AG10803 (cell line): ENCODE measurements around the gene CD4.
A peak's percentile ranks its signal among the peaks of the same experiment; 100 is the strongest.

Source experiments
- DNase-seq: peaks from one replicate; pipeline ENCODE4 v3.0.0; 2010; ENCODE audit warnings: low read depth
- H3K4me3 ChIP-seq: 2 replicates; pipeline ENCODE4 v1.5.1; 2011; ENCODE audit warnings: mild to moderate bottlenecking, low read length, control low read depth
- TF ChIP-seq, protein P1 (sequence below): conservative IDR thresholded peaks from 2 replicates; pipeline ENCODE4 v1.5.1; 2011; ENCODE audit warnings: mild to moderate bottlenecking, low read length, control low read depth, inconsistent platforms

The CD4 gene

DNA sequence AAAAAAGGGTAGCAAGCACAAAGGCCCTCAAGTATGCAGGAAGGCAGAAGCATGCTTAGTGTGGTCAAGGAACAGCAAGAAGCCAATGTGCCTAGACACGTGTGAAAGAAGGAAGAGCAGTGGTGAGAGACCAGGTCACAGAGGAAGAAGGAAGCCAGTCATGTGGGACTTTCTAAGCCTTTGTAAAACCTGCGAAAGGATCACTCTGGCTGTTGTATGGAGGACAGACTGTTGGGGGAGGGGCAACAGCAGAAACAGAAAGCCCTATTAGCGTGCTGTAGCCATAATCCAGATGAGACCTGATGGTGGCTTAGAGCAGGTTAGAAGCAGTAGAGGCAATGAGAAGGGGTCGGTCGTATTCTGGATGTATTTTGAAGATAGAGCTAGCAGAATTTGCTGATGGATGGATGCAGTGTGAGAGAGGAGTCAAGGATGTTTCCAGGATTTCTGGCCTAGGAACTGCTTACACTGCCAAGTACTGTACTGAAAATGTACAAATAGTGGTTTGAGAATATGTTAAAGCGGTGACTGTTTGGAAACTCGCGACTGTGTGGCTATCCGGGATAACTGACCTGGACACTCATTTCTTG is 30.7 kb upstream of the CD4 start:
- TF ChIP-seq, protein P1, sequence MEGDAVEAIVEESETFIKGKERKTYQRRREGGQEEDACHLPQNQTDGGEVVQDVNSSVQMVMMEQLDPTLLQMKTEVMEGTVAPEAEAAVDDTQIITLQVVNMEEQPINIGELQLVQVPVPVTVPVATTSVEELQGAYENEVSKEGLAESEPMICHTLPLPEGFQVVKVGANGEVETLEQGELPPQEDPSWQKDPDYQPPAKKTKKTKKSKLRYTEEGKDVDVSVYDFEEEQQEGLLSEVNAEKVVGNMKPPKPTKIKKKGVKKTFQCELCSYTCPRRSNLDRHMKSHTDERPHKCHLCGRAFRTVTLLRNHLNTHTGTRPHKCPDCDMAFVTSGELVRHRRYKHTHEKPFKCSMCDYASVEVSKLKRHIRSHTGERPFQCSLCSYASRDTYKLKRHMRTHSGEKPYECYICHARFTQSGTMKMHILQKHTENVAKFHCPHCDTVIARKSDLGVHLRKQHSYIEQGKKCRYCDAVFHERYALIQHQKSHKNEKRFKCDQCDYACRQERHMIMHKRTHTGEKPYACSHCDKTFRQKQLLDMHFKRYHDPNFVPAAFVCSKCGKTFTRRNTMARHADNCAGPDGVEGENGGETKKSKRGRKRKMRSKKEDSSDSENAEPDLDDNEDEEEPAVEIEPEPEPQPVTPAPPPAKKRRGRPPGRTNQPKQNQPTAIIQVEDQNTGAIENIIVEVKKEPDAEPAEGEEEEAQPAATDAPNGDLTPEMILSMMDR: no peak
- no peak overlapping the region for H3K4me3 ChIP-seq
- no peak for DNase-seq

DNA sequence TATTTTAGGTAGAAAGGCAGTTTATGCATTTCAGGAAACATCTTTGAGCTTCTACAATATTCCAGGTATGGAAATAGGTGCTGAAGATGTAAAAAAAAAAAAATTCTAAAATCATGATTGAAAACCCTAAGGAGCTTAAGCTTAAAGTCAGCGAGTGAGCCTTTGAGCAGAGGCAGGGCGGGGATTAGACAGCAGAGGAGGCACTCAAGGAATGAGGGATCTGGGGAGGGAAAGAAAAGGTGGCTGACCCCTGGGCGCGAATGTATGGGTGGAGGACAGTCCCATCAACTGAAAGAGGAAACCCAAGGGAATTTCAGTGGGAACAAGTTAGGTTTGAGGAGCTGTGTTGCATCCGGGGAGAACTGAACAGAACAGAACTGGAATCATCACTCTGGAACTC is 29.6 kb upstream of the CD4 start:
- no peak overlapping the region for H3K4me3 ChIP-seq
- TF ChIP-seq, protein P1: no peak
- DNase-seq: no peak

DNA sequence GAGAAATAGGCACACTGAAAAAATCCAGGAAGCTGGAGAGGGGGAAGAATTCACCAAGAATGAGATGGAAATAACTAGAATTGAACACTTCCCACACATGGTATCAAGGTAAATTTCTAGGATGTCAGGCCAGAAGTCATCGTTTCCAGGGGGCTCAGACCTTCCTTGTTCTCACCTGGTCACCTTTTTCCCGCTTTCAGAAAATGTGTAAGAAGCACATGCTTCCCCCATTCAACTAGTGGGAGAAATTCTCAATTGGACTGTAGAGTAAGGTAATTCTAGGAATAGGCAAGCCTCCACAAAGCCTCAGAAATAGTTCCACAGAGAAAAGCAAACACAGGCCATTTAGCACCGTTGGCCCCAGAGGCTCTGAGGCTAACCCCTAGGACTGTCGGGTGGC is 25.9 kb upstream of the CD4 start:
- peak overlapping the region; percentile 35 for H3K4me3 ChIP-seq
- TF ChIP-seq, protein P1: no peak
- no peak for DNase-seq

DNA sequence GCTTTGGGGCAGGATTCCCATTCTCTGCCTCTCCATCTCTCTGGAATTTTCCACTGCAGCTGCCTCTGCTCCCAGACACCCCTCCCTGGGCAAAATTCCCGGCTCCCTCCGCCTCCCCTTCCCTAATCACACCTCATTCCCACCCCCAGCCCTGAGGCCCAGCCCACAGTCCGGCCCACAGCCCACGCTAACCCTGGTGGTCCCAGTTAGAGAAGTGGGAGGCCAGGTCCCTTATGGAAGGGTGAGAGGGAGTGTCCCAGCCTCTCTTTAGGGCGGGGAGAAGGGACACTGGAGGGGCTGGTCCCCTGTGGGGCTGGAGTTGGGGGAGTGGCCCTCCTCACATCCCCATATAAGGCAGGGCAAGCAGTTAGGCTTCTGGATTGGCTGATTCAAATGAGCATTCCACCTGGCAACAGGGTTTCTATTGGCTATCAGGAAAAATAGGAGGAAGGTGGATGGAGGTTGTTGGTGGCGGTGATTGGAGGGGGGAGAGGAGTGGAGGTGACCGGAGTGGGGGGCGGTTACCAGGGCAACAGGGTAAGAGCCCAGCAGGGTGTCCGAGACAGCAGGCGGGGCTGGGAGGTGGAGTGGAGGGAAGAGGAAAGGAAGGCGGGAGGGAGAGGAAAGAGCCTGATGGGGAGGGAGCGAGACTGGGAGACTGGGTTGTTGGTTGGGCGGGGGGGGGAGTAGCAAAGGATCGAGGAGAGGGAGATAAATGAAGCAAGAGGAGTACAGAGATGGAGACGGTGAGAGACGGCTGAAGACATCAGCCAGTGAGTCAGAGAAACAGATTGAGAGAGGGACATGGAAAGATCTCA is 25.1 kb upstream of the CD4 start:
- DNase-seq: peak; percentile 99
- TF ChIP-seq, protein P1: no peak
- peak overlapping the region; percentile 44 for H3K4me3 ChIP-seq

DNA sequence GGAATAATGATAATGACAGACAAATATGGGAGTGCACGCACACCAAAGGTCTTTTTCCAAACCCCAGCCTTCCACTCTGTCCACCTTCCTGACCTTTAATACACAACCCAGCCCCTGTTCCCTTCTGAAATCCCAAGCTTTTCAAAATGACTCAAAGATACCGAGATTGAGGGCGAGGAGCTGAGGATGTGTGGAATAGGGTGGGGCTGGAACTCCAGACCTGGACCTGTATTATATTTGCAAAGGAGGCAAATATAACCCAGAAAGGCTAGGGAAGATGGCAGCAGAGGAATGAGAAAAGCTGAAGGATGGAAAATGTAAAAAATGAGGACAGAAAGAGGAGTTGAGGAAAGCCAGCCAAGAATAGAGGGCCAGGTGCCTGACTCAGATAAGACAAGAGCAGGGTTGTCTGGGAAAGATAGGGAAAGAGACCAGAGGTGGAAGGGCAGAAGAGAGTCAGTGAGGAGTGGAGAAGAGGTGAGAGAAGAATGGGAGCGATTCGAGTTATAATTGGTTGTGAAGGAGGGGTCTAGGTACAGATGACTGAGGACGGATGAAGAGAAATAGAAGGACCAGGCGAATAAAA is 24.2 kb upstream of the CD4 start:
- DNase-seq: no peak
- peak overlapping the region; percentile 87 for H3K4me3 ChIP-seq
- TF ChIP-seq, protein P1: no peak

DNA sequence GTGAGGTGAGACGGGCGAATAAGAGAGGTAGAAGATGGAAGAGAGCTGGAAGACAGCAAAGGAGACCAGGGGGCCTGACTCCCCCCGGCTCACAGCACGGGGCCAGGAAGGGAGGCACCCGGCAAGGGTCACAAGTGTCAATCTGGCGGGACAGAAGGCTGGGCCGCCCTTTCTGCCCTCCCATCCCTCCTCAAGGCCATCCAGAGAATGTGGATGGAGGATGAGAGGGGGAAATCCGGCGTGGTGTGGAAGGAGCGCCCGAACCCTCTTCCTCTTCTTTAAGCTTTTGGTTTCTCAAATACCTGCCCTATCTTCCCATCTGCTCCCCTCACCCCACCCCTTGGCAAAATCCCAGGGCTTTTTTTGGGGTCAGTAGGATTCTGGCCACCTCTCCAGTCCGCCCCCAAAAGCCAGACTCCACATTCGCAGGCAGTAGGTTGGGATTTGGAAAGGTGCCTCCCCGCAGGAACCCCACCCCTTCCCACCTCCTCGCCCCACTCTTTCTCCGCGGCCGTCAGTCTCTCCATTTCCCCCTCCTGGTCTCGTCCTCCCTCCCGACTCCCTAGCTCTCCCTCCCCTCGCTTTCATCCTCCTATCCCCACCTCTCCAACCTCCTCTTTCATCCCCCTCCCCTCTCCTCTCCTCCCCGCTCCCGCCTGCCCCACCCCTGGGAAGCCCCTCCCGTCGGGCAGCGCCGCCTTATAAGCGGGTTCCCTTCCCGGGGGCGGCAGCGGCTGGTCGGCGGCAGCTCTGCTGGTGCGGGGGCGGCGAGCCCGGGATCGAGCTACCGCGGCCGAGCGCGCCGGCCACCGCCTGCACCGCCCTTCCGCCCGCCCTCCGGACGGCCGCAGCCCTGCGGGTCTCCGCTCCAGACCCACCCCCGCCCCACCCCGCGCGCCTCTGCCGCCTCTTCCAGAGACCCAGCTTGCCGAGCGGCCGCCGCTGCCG is 23.4 kb upstream of the CD4 start, which contains the start of gene PTMS:
Gene PTMS (plus strand): TSS at position 730 of the 948 bp plus-strand sequence. CDS start 343 bp downstream, outside the sequence.
- peak; percentile 91 for DNase-seq
- TF ChIP-seq, protein P1: no peak
- peak within 1 kb of the TSS; percentile 87 for H3K4me3 ChIP-seq
